HG03039 (cell line): ENCODE measurements around the gene FGFR1OP2.
"Not testable (repeated sequence)": the region's sequence is repeated elsewhere in the genome, so short reads cannot be mapped to it uniquely, and the experiment has no call there.

ENCODE experiments used
- ATAC-seq: cut with Tn5 transposase; IDR thresholded peaks from one replicate; pipeline ENCODE4 v1.9.1; 2021; ENCODE audit warnings: mild to moderate bottlenecking, moderate library complexity; ENCODE audit not compliant: unreplicated experiment

FGFR1OP2 gene

GRCh38 chr12:26937863-26938700 lies at the start of gene FGFR1OP2, which contains the start of gene INTS13:
Gene FGFR1OP2 (plus strand): TSS chr12:26938470. CDS start chr12:26954159, 15,689 bp downstream.
Gene INTS13 (minus strand): TSS chr12:26937981. CDS start chr12:26936803, 1,178 bp downstream.
- peak; percentile 84 for ATAC-seq

GRCh38 chr12:26890784-26891183 lies 47.5 kb upstream of the FGFR1OP2 start:
- ATAC-seq, result no peak

GRCh38 chr12:26891704-26892103 lies 46.6 kb upstream of the FGFR1OP2 start:
- no peak for ATAC-seq

GRCh38 chr12:26895672-26896071 lies 42.6 kb upstream of the FGFR1OP2 start:
- no peak for ATAC-seq

- no peak for ATAC-seq
These were observed 41.4 kb upstream of the FGFR1OP2 start for GRCh38 chr12:26896913-26897312.

- not testable (repeated sequence) for ATAC-seq
These were observed 34.9 kb upstream of the FGFR1OP2 start for GRCh38 chr12:26903396-26903795.

GRCh38 chr12:26906024-26906423 lies 32.2 kb upstream of the FGFR1OP2 start:
- ATAC-seq, result no peak

- no peak for ATAC-seq
These were observed 31.6 kb upstream of the FGFR1OP2 start for GRCh38 chr12:26906704-26907103.

GRCh38 chr12:26918321-26919215 lies 19.7 kb upstream of the FGFR1OP2 start:
- ATAC-seq, result no peak

GRCh38 chr12:26919216-26919555 lies 19.1 kb upstream of the FGFR1OP2 start:
- ATAC-seq, result no peak

- no peak for ATAC-seq
These were observed 16.4 kb upstream of the FGFR1OP2 start for GRCh38 chr12:26921886-26922285.

GRCh38 chr12:26928661-26929060 lies 9.6 kb upstream of the FGFR1OP2 start:
- ATAC-seq, result no peak

- ATAC-seq, result no peak
These were observed 8.7 kb upstream of the FGFR1OP2 start for GRCh38 chr12:26929590-26929989.

GRCh38 chr12:26935636-26936378 lies 2.5 kb upstream of the FGFR1OP2 start:
- ATAC-seq, result no peak

- ATAC-seq, result no peak
These were observed 1.5 kb upstream of the FGFR1OP2 start for GRCh38 chr12:26936559-26937442.

GRCh38 chr12:26937443-26937862 lies 817 bp upstream of the FGFR1OP2 start:
- no peak for ATAC-seq

- ATAC-seq, result peak; percentile 1
These were observed 412 bp downstream of the FGFR1OP2 start for GRCh38 chr12:26938701-26939062.

- ATAC-seq, result no peak
These were observed 1.0 kb downstream of the FGFR1OP2 start for GRCh38 chr12:26939192-26939832.

GRCh38 chr12:26939953-26940352 lies 1.7 kb downstream of the FGFR1OP2 start:
- ATAC-seq, result no peak
